Natural killer cell (primary cell): ENCODE data around the gene C11orf54. TPM values are rescaled to one million over a fixed set of nuclear protein-coding genes. Genes with fewer than 3 reads are reported as not detected.
"Not testable (repeated sequence)": the region's sequence is repeated elsewhere in the genome, so short reads cannot be mapped to it uniquely, and the experiment has no call there.

Experiments
- ATAC-seq, 3 donors: fragments of 150-1000 bp in 2 of 3; fragments of 200-7000 bp in 1 of 3; cut with Tn5 transposase; 1 replicate in 1 of 3; 2 replicates in 2 of 3; pipeline ENCODE4 v1.10.0; 2021; ENCODE audit warnings: mild to moderate bottlenecking in 2 of 3, moderate library complexity in 2 of 3
- DNase-seq, 2 donors: peaks; one replicate each; pipeline versions ENCODE4 v3.0.0 to v3.0.0-alpha.2; 2013 to 2021; ENCODE audit warnings: mixed read lengths in 1 of 2
- H3K27ac ChIP-seq: one replicate; pipeline ENCODE4 v1.5.1; 2013; ENCODE audit warnings: mild to moderate bottlenecking, low read length
- H3K27me3 ChIP-seq: one replicate; pipeline ENCODE4 v1.6.1; 2013; ENCODE audit warnings: low read length; ENCODE audit not compliant: control insufficient read depth, insufficient read depth
- H3K36me3 ChIP-seq: one replicate; pipeline ENCODE4 v1.6.1; 2013; ENCODE audit warnings: low read length; ENCODE audit not compliant: control insufficient read depth, insufficient read depth
- H3K4me1 ChIP-seq: one replicate; pipeline ENCODE4 v1.6.1; 2013; ENCODE audit warnings: low read length; ENCODE audit not compliant: control insufficient read depth, insufficient read depth
- H3K4me3 ChIP-seq: one replicate; pipeline ENCODE4 v1.5.1; 2013; ENCODE audit warnings: low read length
- H3K9me3 ChIP-seq: one replicate; pipeline ENCODE4 v1.6.1; 2013; ENCODE audit warnings: low read length; ENCODE audit not compliant: control insufficient read depth, insufficient read depth
- H3K27ac Mint-ChIP-seq, 2 donors: one replicate each; pipeline ENCODE4 v1.8.0; 2022; ENCODE audit warnings: mild to moderate bottlenecking in 2 of 2, mixed read lengths in 2 of 2, moderate library complexity in 1 of 2
- H3K27me3 Mint-ChIP-seq, 2 donors: one replicate each; pipeline ENCODE4 v1.8.0; 2022; ENCODE audit warnings: low read depth in 2 of 2, mixed read lengths in 2 of 2
- H3K36me3 Mint-ChIP-seq: one replicate; pipeline ENCODE4 v1.8.0; 2022; ENCODE audit warnings: mixed read lengths
- H3K4me1 Mint-ChIP-seq, 2 donors: one replicate each; pipeline ENCODE4 v1.8.0; 2022; ENCODE audit warnings: mixed read lengths in 2 of 2
- H3K4me3 Mint-ChIP-seq: one replicate; pipeline ENCODE4 v1.8.0; 2022; ENCODE audit warnings: mild to moderate bottlenecking, moderate library complexity, mixed read lengths
- H3K9me3 Mint-ChIP-seq, 2 donors: one replicate each; pipeline ENCODE4 v1.8.0; 2022; ENCODE audit warnings: mixed read lengths in 2 of 2
- CTCF ChIP-seq: fragments of 200-600 bp; IDR thresholded peaks from one replicate; pipeline ENCODE4 v1.8.0; 2022; ENCODE audit warnings: antibody characterized with exemption
- WGBS: methylation state at CpG from one replicate; pipeline ENCODE4 v1.1.7; 2013; ENCODE audit warnings: missing lambda C conversion rate; ENCODE audit not compliant: insufficient coverage; 5-methylcytosine and 5-hydroxymethylcytosine counted together
- intact Hi-C: fragments of 100-400 bp; cut with micrococcal nuclease; formaldehyde crosslinking; loops from one replicate; pipeline ENCODE4 v1.14.2; 2022
- total RNA-seq, 4 donors: library from RNA; stranded (reverse); fragments of 120-200 nt in 1 of 4; gene quantifications; one replicate each; pipeline versions ENCODE4 v1.2.3 to v1.2.4, GENCODE V29; 2013 to 2022

C11orf54 gene
- total RNA-seq, 3 donors from 2014 or later (not counting 1 experiment from before 2014, with no cell fraction given): 15.5 to 25.0 (median 22.7) TPM

- Mint-ChIP-seq H3K4me1 (no peaks in the 10 kb centered on the region), H3K36me3 (no peaks in the 10 kb centered on the region), H3K4me3 (no peak overlapping the region), H3K9me3 (peaks cover 0 to 2% of the 10 kb centered on the region in 2 donors), H3K27me3 (no peaks in the 10 kb centered on the region), H3K27ac (no peak overlapping the region)
- Histone ChIP-seq H3K9me3 (peaks cover 3% of the 10 kb centered on the region), H3K4me3 (no peak overlapping the region), H3K36me3 (no peaks in the 10 kb centered on the region), H3K27ac (no peak overlapping the region), H3K4me1 (no peaks in the 10 kb centered on the region), H3K27me3 (no peaks in the 10 kb centered on the region)
- WGBS: 61% methylated on average over 1 of the region's 1 CpG
- ATAC-seq (no peak), DNase-seq (no peak)
- intact Hi-C loops: no loop called here
- TF ChIP-seq CTCF: no peak
Observed at GRCh38 chr11:93770160-93770559, 28.7 kb downstream of the C11orf54 start.

GRCh38 chr11:93772123-93772522 lies 30.7 kb downstream of the C11orf54 start:
- no peaks in the 10 kb centered on the region for H3K4me1 ChIP-seq
- no peaks in the 10 kb centered on the region for H3K36me3 Mint-ChIP-seq
- H3K27me3 Mint-ChIP-seq: no peaks in the 10 kb centered on the region
- TF ChIP-seq CTCF: no peak
- 97% methylated on average over 4 of the region's 4 CpGs for WGBS
- peaks cover 3% of the 10 kb centered on the region for H3K9me3 ChIP-seq
- H3K4me3 Mint-ChIP-seq: no peak overlapping the region
- intact Hi-C loops: no loop called here
- H3K4me3 ChIP-seq: no peak overlapping the region
- ATAC-seq (no peak), DNase-seq (no peak)
- H3K27me3 ChIP-seq: no peaks in the 10 kb centered on the region
- H3K27ac Mint-ChIP-seq: no peak overlapping the region
- no peaks in the 10 kb centered on the region for H3K36me3 ChIP-seq
- no peaks in the 10 kb centered on the region for H3K9me3 Mint-ChIP-seq
- H3K4me1 Mint-ChIP-seq: no peaks in the 10 kb centered on the region
- H3K27ac ChIP-seq: no peak overlapping the region

GRCh38 chr11:93773045-93773477 lies 31.6 kb downstream of the C11orf54 start:
- H3K4me1 Mint-ChIP-seq: no peaks in the 10 kb centered on the region
- no peak overlapping the region for H3K27ac Mint-ChIP-seq
- Histone ChIP-seq H3K9me3 (peaks cover 3% of the 10 kb centered on the region), H3K27me3 (no peaks in the 10 kb centered on the region), H3K4me3 (no peak overlapping the region), H3K4me1 (no peaks in the 10 kb centered on the region), H3K27ac (no peak overlapping the region), H3K36me3 (no peaks in the 10 kb centered on the region)
- no peaks in the 10 kb centered on the region for H3K27me3 Mint-ChIP-seq
- intact Hi-C loops: no loop called here
- no peak for TF ChIP-seq CTCF
- H3K4me3 Mint-ChIP-seq: no peak overlapping the region
- WGBS: 96% methylated on average over 3 of the region's 3 CpGs
- H3K9me3 Mint-ChIP-seq: no peaks in the 10 kb centered on the region
- ATAC-seq: no peak
- H3K36me3 Mint-ChIP-seq: no peaks in the 10 kb centered on the region
- no peak for DNase-seq

- Histone ChIP-seq H3K36me3 (no peaks in the 10 kb centered on the region), H3K4me3 (no peak overlapping the region), H3K4me1 (no peaks in the 10 kb centered on the region), H3K9me3 (peaks cover 3% of the 10 kb centered on the region), H3K27ac (no peak overlapping the region), H3K27me3 (no peaks in the 10 kb centered on the region)
- Mint-ChIP-seq H3K4me1 (no peaks in the 10 kb centered on the region), H3K27ac (no peak overlapping the region), H3K27me3 (no peaks in the 10 kb centered on the region), H3K36me3 (no peaks in the 10 kb centered on the region), H3K4me3 (no peak overlapping the region), H3K9me3 (no peaks in the 10 kb centered on the region)
- TF ChIP-seq CTCF: no peak
- WGBS: 95% methylated on average over 10 of the region's 10 CpGs
- no peak for ATAC-seq
- DNase-seq: no peak
- intact Hi-C loops: no loop called here
Observed at GRCh38 chr11:93773601-93774200, 32.2 kb downstream of the C11orf54 start.

GRCh38 chr11:93774560-93774959 lies 33.1 kb downstream of the C11orf54 start:
- H3K27me3 Mint-ChIP-seq, H3K4me3 Mint-ChIP-seq, H3K9me3 Mint-ChIP-seq, H3K36me3 Mint-ChIP-seq, H3K36me3 ChIP-seq, DNase-seq, H3K4me3 ChIP-seq, H3K27ac Mint-ChIP-seq, intact Hi-C loops, H3K27ac ChIP-seq, ATAC-seq, H3K9me3 ChIP-seq, H3K27me3 ChIP-seq, H3K4me1 Mint-ChIP-seq, H3K4me1 ChIP-seq: not testable (repeated sequence)
- WGBS: 63% methylated on average over 1 of the region's 3 CpGs
